GM18526 (cell line): ENCODE measurements around the gene HLA-DPB1.

ENCODE experiments used
- POLR2A ChIP-seq: IDR thresholded peaks from 3 replicates; pipeline ENCODE4 v1.6.1; 2011; ENCODE audit not compliant: insufficient read length; ENCODE audit errors: extremely low read depth

The HLA-DPB1 gene

DNA sequence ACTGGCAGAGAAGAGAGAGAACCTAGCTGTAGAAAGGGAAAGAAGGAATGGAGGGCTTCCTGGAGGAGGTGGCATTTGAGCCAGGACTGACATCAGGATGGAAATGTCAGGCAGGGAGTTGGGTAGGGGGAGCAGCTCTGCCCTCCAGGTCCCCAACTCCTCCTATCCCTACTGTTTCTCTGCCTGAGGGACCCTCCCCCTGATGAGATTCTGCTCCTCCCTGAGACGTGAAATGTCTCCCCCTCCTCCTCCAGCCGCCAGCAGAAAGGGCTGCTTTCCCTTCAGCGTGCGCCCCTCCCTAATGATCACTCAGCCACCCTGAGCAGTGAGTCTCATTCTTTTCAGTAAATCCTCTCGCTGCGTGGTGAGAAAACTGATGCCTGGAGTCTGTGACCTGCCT lies 40.6 kb downstream of the HLA-DPB1 start:
- no peak for TF ChIP-seq POLR2A

DNA sequence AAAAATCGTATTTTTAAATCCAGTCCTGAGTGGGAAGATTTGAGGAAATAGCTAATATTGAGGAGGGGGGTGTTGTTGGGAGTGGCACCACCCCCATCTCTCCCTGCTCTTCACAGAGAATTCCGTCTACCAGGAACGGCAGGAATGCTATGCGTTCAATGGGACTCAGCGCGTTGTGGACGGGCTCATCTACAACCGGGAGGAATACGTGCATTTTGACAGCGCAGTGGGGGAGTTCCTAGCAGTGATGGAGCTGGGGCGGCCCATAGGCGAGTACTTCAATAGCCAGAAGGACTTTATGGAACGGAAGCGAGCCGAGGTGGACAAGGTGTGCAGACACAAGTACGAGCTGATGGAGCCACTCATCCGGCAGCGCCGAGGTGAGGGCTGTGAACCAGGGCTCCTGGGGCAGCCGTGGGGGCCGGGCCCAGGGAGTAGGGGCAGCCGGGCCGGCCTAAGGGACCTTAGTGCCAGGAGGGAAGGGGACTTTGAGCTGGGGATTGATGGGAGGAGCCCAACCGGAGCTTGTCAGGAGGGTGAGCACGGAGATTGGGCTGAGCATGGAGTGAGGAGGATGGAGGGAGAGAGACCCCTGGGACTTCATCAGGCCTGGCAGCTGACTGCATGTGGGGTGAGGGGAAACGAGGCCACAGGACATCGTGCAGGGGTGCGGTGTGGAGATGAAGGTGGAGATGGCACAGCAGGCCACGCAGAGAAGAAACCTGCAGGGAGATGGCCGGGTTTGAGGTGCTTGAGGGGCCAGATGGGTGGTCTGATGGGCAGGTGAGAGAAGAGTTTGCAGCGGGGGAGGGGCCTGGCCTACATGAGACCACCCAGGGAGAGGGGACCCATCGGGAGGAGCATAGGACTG lies 41.3 kb downstream of the HLA-DPB1 start:
- TF ChIP-seq POLR2A = no peak

- TF ChIP-seq POLR2A = no peak
These were observed 42.1 kb downstream of the HLA-DPB1 start for GRCh38 chr6:33117811-33118277.

- no peak for TF ChIP-seq POLR2A
These were observed 42.8 kb downstream of the HLA-DPB1 start for GRCh38 chr6:33118525-33119123.

DNA sequence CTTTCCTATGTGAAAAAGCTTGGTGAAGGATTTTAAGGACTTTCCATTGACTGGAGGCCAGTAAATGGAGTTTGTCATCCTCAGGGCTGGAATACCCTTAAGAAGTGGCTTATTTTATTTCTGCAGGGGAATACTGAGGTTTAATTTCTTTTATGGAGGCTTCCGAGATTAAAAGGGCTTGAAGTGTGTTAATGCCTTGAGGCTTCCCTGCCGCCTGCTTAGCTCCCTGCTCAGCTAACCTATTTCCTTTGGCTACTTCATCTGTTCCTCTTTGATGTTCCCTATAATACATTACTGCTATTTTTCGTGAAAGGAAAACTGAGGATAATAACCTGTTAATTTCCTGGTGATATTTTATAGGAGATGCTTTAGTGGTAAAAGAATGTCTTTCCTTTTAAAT lies 44.2 kb downstream of the HLA-DPB1 start:
- no peak for TF ChIP-seq POLR2A

GRCh38 chr6:33123181-33123580 lies 47.4 kb downstream of the HLA-DPB1 start:
- TF ChIP-seq POLR2A = no peak

GRCh38 chr6:33123732-33124524 lies 48.1 kb downstream of the HLA-DPB1 start:
- TF ChIP-seq POLR2A = no peak

DNA sequence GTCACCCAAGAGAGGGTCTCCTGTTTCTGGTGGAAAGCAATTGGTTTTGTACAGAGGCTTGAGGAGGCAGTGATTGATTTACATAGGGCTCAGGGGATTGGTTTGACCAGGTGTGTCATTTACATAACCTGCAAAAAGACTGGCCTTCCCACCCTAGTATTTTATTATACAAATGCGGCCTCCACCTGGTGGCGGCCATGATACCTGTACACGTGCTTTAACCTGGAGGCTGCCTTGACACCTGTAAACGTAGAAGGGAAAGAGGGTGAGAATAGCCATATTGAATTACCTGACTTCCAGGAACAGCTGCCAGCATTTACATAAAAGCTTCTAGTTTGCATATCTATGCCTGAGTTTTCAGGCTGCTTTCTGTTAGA lies 48.7 kb downstream of the HLA-DPB1 start:
- no peak for TF ChIP-seq POLR2A

GRCh38 chr6:33124947-33125346 lies 49.2 kb downstream of the HLA-DPB1 start:
- no peak for TF ChIP-seq POLR2A

DNA sequence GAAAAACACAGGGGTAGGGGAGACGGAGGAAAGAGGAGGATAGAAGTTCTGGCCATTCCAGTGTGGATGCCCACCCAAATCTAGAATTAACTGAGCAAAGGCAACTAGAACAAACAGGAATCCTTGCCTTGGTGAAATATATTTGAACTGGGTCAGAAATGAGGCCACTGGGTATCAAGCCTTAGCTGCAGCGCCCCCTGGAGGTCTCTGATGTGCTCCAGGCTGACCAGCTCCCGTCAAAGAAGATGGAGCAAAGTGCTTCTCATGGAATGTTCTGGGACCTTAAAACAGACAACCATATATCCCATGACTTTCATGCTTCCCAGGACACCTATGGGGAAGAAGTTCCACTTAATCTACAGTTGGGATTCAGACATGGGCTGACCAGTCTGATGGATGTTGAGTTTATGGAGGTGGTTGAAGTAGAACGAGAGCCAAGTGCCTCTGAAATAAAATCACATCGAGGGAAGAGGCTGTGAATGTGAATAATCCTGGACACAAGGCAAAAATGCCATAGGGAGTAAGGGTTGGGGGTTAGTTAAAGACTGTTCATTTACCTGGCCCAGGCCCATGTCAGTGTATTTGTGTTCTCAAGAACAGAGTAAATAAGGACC lies 50.4 kb downstream of the HLA-DPB1 start:
- no peak for TF ChIP-seq POLR2A

DNA sequence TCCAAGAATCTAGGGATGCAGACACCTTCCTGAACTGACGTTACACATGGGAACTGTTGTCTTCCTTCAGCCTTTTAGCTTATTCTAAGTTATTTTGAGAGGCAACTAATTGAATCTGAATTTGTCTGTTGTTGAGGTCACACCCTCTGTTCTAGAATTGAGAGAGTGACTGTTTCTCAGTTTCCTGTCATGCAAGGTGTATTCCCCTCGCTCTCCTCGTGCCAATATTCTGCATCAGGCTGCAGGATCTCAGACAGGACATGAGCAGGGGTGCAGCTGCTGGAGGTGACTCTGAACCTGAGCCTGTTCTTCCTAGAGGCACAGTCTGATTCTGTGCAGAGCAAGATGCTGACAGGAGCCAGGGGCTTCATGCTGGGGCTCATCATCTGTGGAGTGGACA lies 52.5 kb downstream of the HLA-DPB1 start:
- TF ChIP-seq POLR2A = no peak

GRCh38 chr6:33132081-33132524 lies 56.3 kb downstream of the HLA-DPB1 start:
- no peak for TF ChIP-seq POLR2A

DNA sequence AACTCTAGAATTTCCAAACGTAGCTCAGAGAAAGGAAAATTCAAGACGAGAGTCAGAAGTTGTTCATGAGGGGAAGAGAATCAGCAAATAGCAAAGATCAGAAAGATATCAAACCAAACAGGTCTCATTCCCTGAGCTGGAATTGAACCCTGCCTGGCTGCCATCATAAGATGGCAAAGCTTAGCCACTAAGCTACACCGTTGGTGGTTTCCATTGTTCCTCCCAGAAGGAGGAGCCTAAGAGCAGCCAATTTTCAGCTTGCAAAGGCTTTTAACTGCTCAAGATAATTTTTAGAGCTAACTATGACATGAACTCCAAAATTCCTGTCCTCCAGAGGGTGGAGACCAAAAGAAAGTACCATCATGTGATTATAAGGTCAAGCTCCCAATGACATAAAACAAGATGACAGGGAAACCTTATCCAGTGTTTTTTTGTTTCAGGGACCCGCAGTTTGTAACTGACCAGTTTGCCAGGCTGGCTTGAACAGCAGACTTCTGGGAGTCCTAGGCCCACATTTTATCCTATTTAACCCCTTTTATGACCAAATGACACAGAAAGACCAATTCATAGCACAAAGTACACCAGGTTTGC lies 60.6 kb downstream of the HLA-DPB1 start:
- no peak for TF ChIP-seq POLR2A
